GM12878 (cell line): ENCODE measurements around the gene PTCD2. TPM values are rescaled to one million over a fixed set of nuclear protein-coding genes. Genes with fewer than 3 reads are reported as not detected.

Source experiments
- ATAC-seq: fragments of 200-7000 bp; cut with Tn5 transposase; 3 replicates; pipeline ENCODE4 v1.9.1; 2020; ENCODE audit warnings: mild to moderate bottlenecking, moderate library complexity
- BruUV-seq: library from RNA; stranded (reverse); fragments of 400-500 nt; replicated peaks from 2 replicates; lab custom pipeline; 2021; lab: Mats Ljungman, UMichigan
- CTCF ChIA-PET: fragments of 300-600 bp; sonication (Branson Sonifier 250); formaldehyde crosslinking; extraction: SDS; loops from one replicate; lab custom pipeline; 2021; ENCODE audit warnings: inconsistent platforms; lab: Yijun Ruan, JAX
- POLR2A ChIA-PET: fragments of 350-600 bp; formaldehyde crosslinking; extraction: SDS; loops from one replicate; lab custom pipeline; 2021; ENCODE audit warnings: inconsistent platforms; lab: Charles Lee
- RAD21 ChIA-PET: fragments of 300-600 bp; sonication (Branson Sonifier 250); formaldehyde crosslinking; loops from one replicate; lab custom pipeline; 2023; ENCODE audit warnings: antibody characterized with exemption; ENCODE audit not compliant: unreplicated experiment; lab: Charles Lee
- SMC1A ChIA-PET: fragments of 300-600 bp; sonication (Branson Sonifier 250); formaldehyde crosslinking; loops from one replicate; lab custom pipeline; 2023; ENCODE audit not compliant: unreplicated experiment, uncharacterized antibody; lab: Charles Lee
- DNase-seq: peaks from one replicate; pipeline ENCODE4 v3.0.0-alpha.2; 2011; ENCODE audit warnings: low read depth, low spot score
- FAIRE-seq: peaks from 3 replicates; lab custom pipeline; 2011; peaks lifted over from hg19 to GRCh38; lab: Jason Lieb, UNC
- H2AFZ ChIP-seq: 2 replicates; pipeline ENCODE4 v1.6.0; 2011; ENCODE audit warnings: low read depth, low read length, control low read depth; ENCODE audit not compliant: control insufficient read depth
- H3K27ac ChIP-seq: 2 replicates; pipeline ENCODE4 v1.5.1; 2011; ENCODE audit warnings: control low read depth; ENCODE audit not compliant: control insufficient read depth, insufficient read depth
- H3K27me3 ChIP-seq, 2 experiments: replicated peaks in 1 of 2; 2 replicates each; pipeline versions ENCODE4 v1.6.0 to v1.6.1; 2011; ENCODE audit warnings: low read length in 1 of 2; ENCODE audit not compliant: control insufficient read depth in 2 of 2, insufficient read depth in 2 of 2
- H3K36me3 ChIP-seq, 2 experiments: 2 replicates each; pipeline ENCODE4 v1.5.1; 2011; ENCODE audit warnings: low read length in 1 of 2; ENCODE audit not compliant: control insufficient read depth in 2 of 2, insufficient read depth in 2 of 2
- H3K4me1 ChIP-seq: 2 replicates; pipeline ENCODE4 v1.6.1; 2011; ENCODE audit warnings: mild to moderate bottlenecking, low read length, moderate library complexity, mixed read lengths; ENCODE audit not compliant: control insufficient read depth, insufficient read depth
- H3K4me2 ChIP-seq: 2 replicates; pipeline ENCODE4 v1.6.0; 2011; ENCODE audit warnings: control low read depth; ENCODE audit not compliant: control insufficient read depth, insufficient read depth
- H3K4me3 ChIP-seq: fragments of 200-600 bp; sonication (generic); 2 replicates; pipeline ENCODE4 v1.5.1; 2016
- H3K79me2 ChIP-seq: 2 replicates; pipeline ENCODE4 v1.6.0; 2011; ENCODE audit warnings: low read length; ENCODE audit not compliant: control insufficient read depth, insufficient read depth
- H3K9ac ChIP-seq: 2 replicates; pipeline ENCODE4 v1.8.0; 2011; ENCODE audit warnings: low read length, control low read depth, mixed read lengths; ENCODE audit not compliant: control insufficient read depth, insufficient read depth
- H3K9me3 ChIP-seq: replicated peaks from 3 replicates; pipeline ENCODE4 v1.5.1; 2011; ENCODE audit warnings: mild to moderate bottlenecking, low read length; ENCODE audit not compliant: control insufficient read depth, insufficient read depth
- H4K20me1 ChIP-seq: 2 replicates; pipeline ENCODE4 v1.6.0; 2011; ENCODE audit not compliant: control insufficient read depth, insufficient read depth
- CTCF ChIP-seq, 3 experiments: IDR thresholded peaks in 2 of 3; conservative IDR thresholded peaks in 1 of 3; 2 replicates each; pipeline ENCODE4 v1.5.1; 2011; ENCODE audit warnings: low read depth in 3 of 3, low read length in 3 of 3, mild to moderate bottlenecking in 3 of 3, control low read depth in 2 of 3, moderate library complexity in 2 of 3, inconsistent platforms in 1 of 3, mixed read lengths in 1 of 3; ENCODE audit not compliant: control insufficient read depth in 2 of 3, insufficient read depth in 1 of 3; ENCODE audit errors: extremely low read depth in 1 of 3
- SPI1 ChIP-seq: IDR thresholded peaks from 2 replicates; pipeline ENCODE4 v1.6.1; 2011; ENCODE audit warnings: low read depth, mild to moderate bottlenecking, low read length, moderate library complexity, borderline replicate concordance; ENCODE audit not compliant: insufficient read depth
- TCF7 ChIP-seq: IDR thresholded peaks from 2 replicates; pipeline ENCODE4 v1.6.1; 2014; ENCODE audit warnings: antibody characterized with exemption, borderline replicate concordance
- WGBS: methylation state at CpG from one replicate; pipeline ENCODE4 v1.1.6; 2016; ENCODE audit warnings: low lambda C conversion rate; ENCODE audit not compliant: insufficient replicate concordance, insufficient coverage; ENCODE audit errors: missing lambda C conversion rate; 5-methylcytosine and 5-hydroxymethylcytosine counted together
- in situ Hi-C: fragments of 300-500 bp; cut with MboI; formaldehyde crosslinking; loops from 9 replicates; pipeline ENCODE4 v1.14.3; 2018; ENCODE audit warnings: mixed read lengths
- intact Hi-C: fragments of 100-400 bp; cut with micrococcal nuclease; formaldehyde crosslinking; loops from one replicate; pipeline ENCODE4 v1.14.2; 2022; ENCODE audit not compliant: unreplicated experiment
- polyA plus RNA-seq, 11 experiments: library from polyadenylated mRNA; depleted of rRNA in 4 of 11; unstranded in 6 of 11; stranded (reverse) in 5 of 11; fragments of >200 nt; fragmentation: Nextera tagmentation in 4 of 11; fragmentation: Illumina TruSeq in 1 of 11; extraction: Ambion mirVana in 4 of 11; extraction: Trizol in 1 of 11; gene quantifications; 1 replicate in 1 of 11; 2 replicates in 10 of 11; pipeline versions ENCODE4 v1.2.1 to v1.2.3, GENCODE V29; 2011 to 2016; ENCODE audit warnings: inconsistent platforms in 2 of 11, missing spikeins in 2 of 11, low read depth in 1 of 11
- total RNA-seq, 4 experiments: library from RNA; depleted of rRNA in 3 of 4; stranded (reverse); fragments of >200 nt in 3 of 4; fragmentation: Illumina TruSeq in 1 of 4; extraction: Trizol in 1 of 4; gene quantifications; 2 replicates each; pipeline versions ENCODE4 v1.2.1 to v1.2.3, GENCODE V29; 2013 to 2021

Gene PTCD2
- total and polyA plus RNA-seq, 10 of the 15 experiments (the other 5 are each of a cell fraction or from before 2014, with no cell fraction given) = 8.7 to 15.0 (median 11.9) TPM

- ChIA-PET POLR2A (interaction anchor here (1.0 kb wide), 1 partner anchor 534 kb away, joined by 3 read pairs; no protein-coding TSS in a partner anchor), SMC1A (interaction anchor here (1.1 to 2.3 kb wide), 8 partner anchors 9 to 209 kb away, joined by 3 to 11 read pairs (median 3); no protein-coding TSS in a partner anchor), CTCF (interaction anchor here (1.2 to 2.1 kb wide), 5 partner anchors 26 to 532 kb away, joined by 3 to 7 read pairs (median 4); no protein-coding TSS in a partner anchor), RAD21 (interaction anchor here (1.0 to 1.5 kb wide), 2 partner anchors 10 to 22 kb away, joined by 3 read pairs; no protein-coding TSS in a partner anchor)
- Histone ChIP-seq H3K36me3 (peaks cover 1 to 23% of the 10 kb centered on the region in 2 experiments; a peak in 2 of 4 replicates), H3K9me3 (no peaks in the 10 kb centered on the region), H3K4me2 (peak overlapping the region; percentile 44; the same call in 1 of the 2 replicates), H3K4me1 (no peaks in the 10 kb centered on the region), H3K4me3 (no peak overlapping the region), H3K79me2 (peaks cover 44% of the 10 kb centered on the region), H3K27me3 (no peaks in the 10 kb centered on the region), H3K27ac (no peak overlapping the region), H3K9ac (no peak overlapping the region; the same call in 1 of the 2 replicates), H4K20me1 (no peaks in the 10 kb centered on the region), H2AFZ (no peak overlapping the region; the same call in 1 of the 2 replicates)
- in situ Hi-C loops (no loop called here), intact Hi-C loops (no loop called here)
- DNase-seq (no peak), ATAC-seq (peak; percentile 63), FAIRE-seq (no peak)
- 94% methylated on average over 3 of the region's 3 CpGs for WGBS
- TF ChIP-seq SPI1 (no peak), CTCF (IDR thresholded peaks at IDR 0.05 in 2 of 3, conservative IDR thresholded peaks at IDR 0.05 in 1 of 3; ENCODE audit: control insufficient read depth in 2 of 3, extremely low read depth in 1 of 3, insufficient read depth in 1 of 3, low read depth in 3 of 3, low read length in 3 of 3) (peak in 1 of 3 experiments; percentile 17; a peak in 2 of 6 replicates), TCF7 (no peak)
- BruUV-seq = no TSS peak
Measured at GRCh38 chr5:72314571-72315172, 5.5 kb upstream of the PTCD2 start.
